MM.1S (cell line): ENCODE measurements around the gene STMN3.
A peak's percentile ranks its signal among the peaks of the same experiment; 100 is the strongest.

Experiments
- DNase-seq: peaks from one replicate; pipeline ENCODE4 v3.0.0-alpha.2; 2015
- H2AFZ ChIP-seq: fragments of 300-600 bp; sonication (generic); 2 replicates; pipeline ENCODE4 v1.6.0; 2016; ENCODE audit warnings: antibody characterized with exemption, low read length
- H3F3A ChIP-seq: fragments of 300-600 bp; sonication (generic); 2 replicates; pipeline ENCODE4 v1.6.1; 2016; ENCODE audit warnings: mild to moderate bottlenecking, antibody characterized with exemption, low read length, moderate library complexity, mixed read lengths; ENCODE audit not compliant: insufficient read depth
- H3K27ac ChIP-seq: fragments of 300-600 bp; sonication (generic); 2 replicates; pipeline ENCODE4 v1.5.1; 2016; ENCODE audit warnings: mild to moderate bottlenecking, low read length
- H3K27me3 ChIP-seq: fragments of 300-600 bp; sonication (generic); replicated peaks from 2 replicates; pipeline ENCODE4 v1.6.0; 2016; ENCODE audit warnings: low read length; ENCODE audit not compliant: insufficient read depth
- H3K36me3 ChIP-seq: fragments of 300-600 bp; sonication (generic); replicated peaks from 2 replicates; pipeline ENCODE4 v1.6.1; 2016; ENCODE audit warnings: mild to moderate bottlenecking, low read length, mixed read lengths; ENCODE audit not compliant: insufficient read depth
- H3K4me1 ChIP-seq: fragments of 300-600 bp; sonication (generic); 2 replicates; pipeline ENCODE4 v1.6.1; 2016; ENCODE audit warnings: low read length, mixed read lengths
- H3K4me2 ChIP-seq: fragments of 300-600 bp; sonication (generic); 2 replicates; pipeline ENCODE4 v1.6.0; 2016; ENCODE audit warnings: low read depth, low read length
- H3K4me3 ChIP-seq: fragments of 300-600 bp; sonication (generic); 2 replicates; pipeline ENCODE4 v1.5.1; 2016; ENCODE audit warnings: low read length, mixed read lengths
- H3K79me2 ChIP-seq: fragments of 300-600 bp; sonication (generic); 2 replicates; pipeline ENCODE4 v1.6.1; 2016; ENCODE audit warnings: mixed run types, low read length, mixed read lengths
- H3K9ac ChIP-seq: fragments of 300-600 bp; sonication (generic); 2 replicates; pipeline ENCODE4 v1.6.1; 2016; ENCODE audit warnings: low read length, mixed read lengths
- H3K9me2 ChIP-seq: fragments of 300-600 bp; sonication (generic); replicated peaks from 2 replicates; pipeline ENCODE4 v1.6.1; 2016; ENCODE audit warnings: mild to moderate bottlenecking, low read length, mixed read lengths; ENCODE audit not compliant: insufficient read depth
- H3K9me3 ChIP-seq: fragments of 300-600 bp; sonication (generic); replicated peaks from 2 replicates; pipeline ENCODE4 v1.6.1; 2016; ENCODE audit warnings: mild to moderate bottlenecking, low read length, mixed read lengths; ENCODE audit not compliant: insufficient read depth
- H4K20me1 ChIP-seq: fragments of 300-600 bp; sonication (generic); 2 replicates; pipeline ENCODE4 v1.6.1; 2016; ENCODE audit warnings: mild to moderate bottlenecking, low read length, moderate library complexity, mixed read lengths; ENCODE audit not compliant: insufficient read depth
- EZH2 ChIP-seq: fragments of 300-600 bp; sonication (generic); optimal IDR thresholded peaks from 2 replicates; pipeline ENCODE3; 2017; ENCODE audit warnings: low read depth, mild to moderate bottlenecking, antibody characterized with exemption, low read length, mixed read lengths
- EZH2phosphoT487 ChIP-seq: fragments of 300-600 bp; sonication (generic); IDR thresholded peaks from 2 replicates; pipeline ENCODE4 v1.6.1; 2018; ENCODE audit warnings: antibody characterized with exemption, low read length
- TF ChIP-seq, protein P1 (sequence below): fragments of 300-600 bp; sonication (generic); IDR thresholded peaks from 2 replicates; pipeline ENCODE4 v1.5.1; 2016; ENCODE audit warnings: antibody characterized with exemption, low read length, mixed read lengths

STMN3 gene

DNA sequence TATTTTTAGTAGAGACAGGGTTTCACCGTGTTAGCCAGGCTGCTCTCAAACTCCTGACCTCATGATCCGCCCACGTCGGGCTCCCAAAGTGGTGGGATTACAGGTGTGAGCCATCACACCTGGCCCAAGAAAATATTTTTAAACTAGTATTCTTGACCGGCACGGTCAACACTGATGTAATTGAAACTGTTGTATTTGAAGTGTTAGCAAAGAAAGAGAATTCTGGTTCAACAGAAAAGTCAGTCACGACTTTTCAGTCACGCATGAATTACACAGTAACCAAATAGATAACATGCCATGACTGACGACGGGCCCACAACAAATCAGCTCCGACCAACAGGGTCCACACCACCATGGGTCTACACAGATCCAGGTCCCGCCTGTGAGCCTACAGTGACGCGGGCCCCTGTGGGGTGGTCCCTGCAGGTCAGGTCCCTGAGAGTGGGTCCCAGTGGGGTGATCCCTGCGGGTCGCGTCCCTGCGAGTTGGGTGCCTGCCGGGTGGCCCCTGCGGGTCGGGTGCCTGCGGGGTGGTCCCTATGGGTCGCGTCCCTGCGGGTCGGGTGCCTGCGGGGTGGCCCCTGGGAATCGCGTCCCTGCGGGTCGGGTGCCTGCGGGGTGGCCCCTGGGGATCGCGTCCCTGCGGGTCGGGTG, 27.3 kb downstream of the STMN3 start:
- Histone ChIP-seq H2AFZ (peak overlapping the region; percentile 58), H3K9me2 (no peaks in the 10 kb centered on the region), H3K4me1 (no peaks in the 10 kb centered on the region), H3K4me3 (peak overlapping the region; percentile 78), H3K9me3 (no peaks in the 10 kb centered on the region), H3K36me3 (no peaks in the 10 kb centered on the region), H4K20me1 (peaks cover 4% of the 10 kb centered on the region; the same call in 1 of the 2 replicates), H3K27ac (peak overlapping the region; percentile 68; the same call in 1 of the 2 replicates), H3K4me2 (peak overlapping the region; percentile 99), H3K9ac (peak overlapping the region; percentile 98), H3F3A (no peaks in the 10 kb centered on the region), H3K79me2 (peaks cover 65% of the 10 kb centered on the region), H3K27me3 (no peaks in the 10 kb centered on the region)
- peak; percentile 38 for DNase-seq
- TF ChIP-seq, protein P1, sequence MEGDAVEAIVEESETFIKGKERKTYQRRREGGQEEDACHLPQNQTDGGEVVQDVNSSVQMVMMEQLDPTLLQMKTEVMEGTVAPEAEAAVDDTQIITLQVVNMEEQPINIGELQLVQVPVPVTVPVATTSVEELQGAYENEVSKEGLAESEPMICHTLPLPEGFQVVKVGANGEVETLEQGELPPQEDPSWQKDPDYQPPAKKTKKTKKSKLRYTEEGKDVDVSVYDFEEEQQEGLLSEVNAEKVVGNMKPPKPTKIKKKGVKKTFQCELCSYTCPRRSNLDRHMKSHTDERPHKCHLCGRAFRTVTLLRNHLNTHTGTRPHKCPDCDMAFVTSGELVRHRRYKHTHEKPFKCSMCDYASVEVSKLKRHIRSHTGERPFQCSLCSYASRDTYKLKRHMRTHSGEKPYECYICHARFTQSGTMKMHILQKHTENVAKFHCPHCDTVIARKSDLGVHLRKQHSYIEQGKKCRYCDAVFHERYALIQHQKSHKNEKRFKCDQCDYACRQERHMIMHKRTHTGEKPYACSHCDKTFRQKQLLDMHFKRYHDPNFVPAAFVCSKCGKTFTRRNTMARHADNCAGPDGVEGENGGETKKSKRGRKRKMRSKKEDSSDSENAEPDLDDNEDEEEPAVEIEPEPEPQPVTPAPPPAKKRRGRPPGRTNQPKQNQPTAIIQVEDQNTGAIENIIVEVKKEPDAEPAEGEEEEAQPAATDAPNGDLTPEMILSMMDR, result no peak
- TF ChIP-seq EZH2phosphoT487 (no peak), EZH2 (no peak)

DNA sequence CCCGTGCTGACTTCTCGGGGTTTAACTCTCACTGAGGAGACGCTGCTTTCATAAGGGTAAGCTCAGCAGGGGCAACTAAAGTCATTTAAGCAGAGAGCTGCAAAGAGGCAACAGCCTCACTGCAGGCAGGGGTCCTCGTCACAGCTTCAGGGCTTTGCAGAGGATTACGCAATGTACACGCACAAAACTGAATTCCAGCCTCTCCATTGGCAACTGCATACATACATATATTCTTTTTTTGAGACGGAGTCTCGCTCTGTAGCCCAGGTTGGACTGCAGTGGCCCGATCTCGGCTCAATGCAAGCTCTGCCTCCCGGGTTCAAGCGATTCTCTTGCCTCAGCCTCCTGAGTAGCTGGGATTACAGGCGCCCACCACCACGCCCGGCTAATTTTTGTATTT, 28.7 kb downstream of the STMN3 start:
- Histone ChIP-seq H3K4me3 (no peak overlapping the region), H3K27me3 (no peaks in the 10 kb centered on the region), H3K4me1 (no peaks in the 10 kb centered on the region), H2AFZ (no peak overlapping the region), H3K27ac (no peak overlapping the region), H3K9ac (no peak overlapping the region), H3K79me2 (peaks cover 78% of the 10 kb centered on the region), H3F3A (no peaks in the 10 kb centered on the region), H3K4me2 (no peak overlapping the region), H4K20me1 (peaks cover 4% of the 10 kb centered on the region; the same call in 1 of the 2 replicates), H3K9me3 (no peaks in the 10 kb centered on the region), H3K9me2 (no peaks in the 10 kb centered on the region), H3K36me3 (no peaks in the 10 kb centered on the region)
- TF ChIP-seq EZH2phosphoT487 (no peak), EZH2 (no peak)
- TF ChIP-seq, protein P1, result no peak
- DNase-seq, result no peak

DNA sequence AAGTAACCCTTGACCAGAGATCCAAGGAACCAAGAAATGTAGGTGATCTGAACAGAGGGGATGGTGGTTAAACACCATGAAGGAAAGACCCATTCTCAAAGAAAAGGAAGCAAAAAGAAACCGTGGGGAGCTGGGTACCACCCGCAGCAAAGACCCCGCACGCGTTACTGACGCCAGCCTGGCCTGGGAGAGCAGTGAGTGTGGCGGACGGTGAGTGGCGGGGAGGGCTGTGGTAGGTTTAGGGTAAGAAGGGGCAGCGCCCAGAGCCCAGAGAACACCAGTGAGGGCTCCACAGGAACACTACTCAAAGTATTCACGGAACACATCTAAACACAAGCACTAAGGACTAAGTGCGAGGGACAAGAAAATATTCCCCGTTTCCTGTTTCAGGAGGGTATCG, 30.5 kb downstream of the STMN3 start:
- Histone ChIP-seq H4K20me1 (peaks cover 4% of the 10 kb centered on the region; the same call in 1 of the 2 replicates), H3K9me3 (no peaks in the 10 kb centered on the region), H3K27me3 (no peaks in the 10 kb centered on the region), H3K4me2 (no peak overlapping the region), H3K36me3 (no peaks in the 10 kb centered on the region), H3K4me3 (no peak overlapping the region), H2AFZ (no peak overlapping the region), H3K4me1 (no peaks in the 10 kb centered on the region), H3K27ac (no peak overlapping the region), H3K9ac (no peak overlapping the region), H3K79me2 (peaks cover 86% of the 10 kb centered on the region), H3K9me2 (no peaks in the 10 kb centered on the region), H3F3A (no peaks in the 10 kb centered on the region)
- no peak for DNase-seq
- TF ChIP-seq, protein P1, result no peak
- TF ChIP-seq EZH2, result no peak
- no peak for TF ChIP-seq EZH2phosphoT487
